GM23338 (cell line): ENCODE measurements around the gene FAM3D. TPM values are rescaled to one million over a fixed set of nuclear protein-coding genes. Genes with fewer than 3 reads are reported as not detected.

ENCODE experiments used
- ATAC-seq: fragments of 200-7000 bp; cut with Tn5 transposase; 3 replicates; pipeline ENCODE4 v1.9.1; 2020
- DNase-seq: peaks from one replicate; pipeline ENCODE4 v3.0.0-alpha.2; 2015; ENCODE audit warnings: low spot score
- H2AFZ ChIP-seq: fragments of 200-600 bp; sonication (generic); 2 replicates; pipeline ENCODE4 v1.8.0; 2016; ENCODE audit warnings: antibody characterized with exemption, mild to moderate bottlenecking, moderate library complexity
- H3F3A ChIP-seq: fragments of 200-600 bp; sonication (generic); replicated peaks from 2 replicates; pipeline ENCODE4 v1.8.0; 2017; ENCODE audit warnings: antibody characterized with exemption, mixed run types, low read depth
- H3K27ac ChIP-seq: fragments of 200-600 bp; sonication (generic); 2 replicates; pipeline ENCODE4 v1.6.1; 2016; ENCODE audit warnings: low read depth
- H3K27me3 ChIP-seq: fragments of 200-600 bp; sonication (generic); 2 replicates; pipeline ENCODE4 v1.8.0; 2016; ENCODE audit warnings: mild to moderate bottlenecking, mixed run types, moderate library complexity; ENCODE audit not compliant: insufficient read depth
- H3K36me3 ChIP-seq: fragments of 200-600 bp; sonication (generic); 2 replicates; pipeline ENCODE4 v1.8.0; 2016; ENCODE audit warnings: mild to moderate bottlenecking; ENCODE audit not compliant: insufficient read depth
- H3K4me1 ChIP-seq: fragments of 200-600 bp; sonication (generic); 2 replicates; pipeline ENCODE4 v1.8.0; 2016; ENCODE audit warnings: mild to moderate bottlenecking, moderate library complexity; ENCODE audit not compliant: insufficient read depth
- H3K4me2 ChIP-seq: fragments of 200-600 bp; sonication (generic); 2 replicates; pipeline ENCODE4 v1.7.1; 2017; ENCODE audit warnings: mixed run types
- H3K4me3 ChIP-seq: fragments of 200-600 bp; sonication (generic); 2 replicates; pipeline ENCODE4 v1.6.1; 2016; ENCODE audit warnings: mixed run types
- H3K79me2 ChIP-seq: fragments of 200-600 bp; sonication (generic); replicated peaks from 2 replicates; pipeline ENCODE4 v1.8.0; 2017; ENCODE audit warnings: mild to moderate bottlenecking; ENCODE audit not compliant: insufficient read depth
- H3K9me2 ChIP-seq: fragments of 200-600 bp; sonication (generic); 2 replicates; pipeline ENCODE4 v1.8.0; 2017; ENCODE audit not compliant: insufficient read depth
- H4K20me1 ChIP-seq: fragments of 200-600 bp; sonication (generic); replicated peaks from 2 replicates; pipeline ENCODE4 v1.8.0; 2017; ENCODE audit warnings: mild to moderate bottlenecking; ENCODE audit not compliant: insufficient read depth
- H3K27ac Mint-ChIP-seq: 2 replicates; pipeline ENCODE4 v1.8.0; 2020; ENCODE audit warnings: inconsistent platforms, mild to moderate bottlenecking, moderate library complexity, mixed read lengths
- H3K27me3 Mint-ChIP-seq: 3 replicates; pipeline ENCODE4 v1.8.0; 2022; ENCODE audit warnings: low read depth, mild to moderate bottlenecking, moderate library complexity, mixed read lengths, inconsistent platforms; ENCODE audit not compliant: insufficient read depth, poor library complexity
- H3K36me3 Mint-ChIP-seq: 3 replicates; pipeline ENCODE4 v1.8.0; 2021; ENCODE audit warnings: low read depth, mild to moderate bottlenecking, inconsistent platforms, moderate library complexity, mixed read lengths
- H3K4me1 Mint-ChIP-seq: 3 replicates; pipeline ENCODE4 v1.8.0; 2020; ENCODE audit warnings: mild to moderate bottlenecking, inconsistent platforms, mixed read lengths
- H3K4me3 Mint-ChIP-seq: 3 replicates; pipeline ENCODE4 v1.8.0; 2021; ENCODE audit warnings: moderate library complexity, mild to moderate bottlenecking, inconsistent platforms, mixed read lengths
- H3K9me3 Mint-ChIP-seq: 3 replicates; pipeline ENCODE4 v1.8.0; 2020; ENCODE audit warnings: moderate library complexity, mild to moderate bottlenecking, inconsistent platforms, mixed read lengths
- ZNF114 ChIP-seq: fragments of 250-450 bp; sonication (Bioruptor Pico); IDR thresholded peaks from 2 replicates; pipeline ENCODE4 v1.5.0; 2020; ENCODE audit warnings: mild to moderate bottlenecking, moderate library complexity
- ZNF462 ChIP-seq: fragments of 250-450 bp; sonication (Bioruptor Pico); IDR thresholded peaks from 2 replicates; pipeline ENCODE4 v1.5.0; 2020; ENCODE audit warnings: mild to moderate bottlenecking, moderate library complexity
- polyA plus RNA-seq: library from polyadenylated mRNA; unstranded; fragments of >200 nt; fragmentation: Nextera tagmentation; extraction: Ambion mirVana; gene quantifications from 2 replicates; pipeline ENCODE4 v1.2.1, GENCODE V29; 2016
- total RNA-seq: library from RNA; depleted of rRNA; stranded (reverse); fragments of >200 nt; shearing (Covaris generic); gene quantifications from 2 replicates; pipeline ENCODE4 v1.2.3, GENCODE V29; 2014
- TF ChIP-seq, protein P1 (sequence below): IDR thresholded peaks from one replicate; pipeline ENCODE4 v1.6.1; 2018; ENCODE audit warnings: antibody characterized with exemption; ENCODE audit not compliant: unreplicated experiment

Gene FAM3D
- total and polyA plus RNA-seq, 2 experiments from 2014 or later = 0.26 TPM; not detected in 1

DNA sequence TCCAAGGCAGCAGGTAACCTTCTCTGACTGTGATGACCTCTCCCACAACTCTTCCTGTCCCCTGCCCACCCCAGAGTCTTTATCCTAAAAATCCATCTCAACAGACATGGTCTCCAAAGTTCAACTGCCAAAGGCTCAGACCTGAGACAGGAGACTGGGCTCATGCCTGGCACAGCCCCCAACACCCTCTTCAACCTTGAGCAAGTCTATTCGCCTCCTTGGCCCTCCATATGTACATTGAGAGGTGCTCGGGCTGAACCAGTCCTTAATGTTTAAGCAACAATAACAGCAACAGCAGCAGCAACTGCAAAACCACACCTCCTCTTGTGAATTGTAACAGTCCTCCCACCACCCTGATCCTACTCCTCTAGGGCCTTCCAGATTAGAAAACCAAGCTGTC is 9.9 kb downstream of the FAM3D start:
- H2AFZ ChIP-seq = no peak overlapping the region
- Mint-ChIP-seq H3K9me3 (peaks cover 5% of the 10 kb centered on the region; the same call in 2 of the 3 replicates), H3K4me1 (no peaks in the 10 kb centered on the region), H3K4me3 (no peak overlapping the region), H3K27ac (no peak overlapping the region), H3K36me3 (no peaks in the 10 kb centered on the region), H3K27me3 (peaks cover 10% of the 10 kb centered on the region)
- no peaks in the 10 kb centered on the region; the same call in 1 of the 2 replicates for H3K36me3 ChIP-seq
- no peaks in the 10 kb centered on the region for H4K20me1 ChIP-seq
- H3K27me3 ChIP-seq = no peaks in the 10 kb centered on the region
- DNase-seq = no peak
- H3F3A ChIP-seq = no peaks in the 10 kb centered on the region
- H3K4me2 ChIP-seq = no peak overlapping the region
- ATAC-seq = no peak
- TF ChIP-seq, protein P1, sequence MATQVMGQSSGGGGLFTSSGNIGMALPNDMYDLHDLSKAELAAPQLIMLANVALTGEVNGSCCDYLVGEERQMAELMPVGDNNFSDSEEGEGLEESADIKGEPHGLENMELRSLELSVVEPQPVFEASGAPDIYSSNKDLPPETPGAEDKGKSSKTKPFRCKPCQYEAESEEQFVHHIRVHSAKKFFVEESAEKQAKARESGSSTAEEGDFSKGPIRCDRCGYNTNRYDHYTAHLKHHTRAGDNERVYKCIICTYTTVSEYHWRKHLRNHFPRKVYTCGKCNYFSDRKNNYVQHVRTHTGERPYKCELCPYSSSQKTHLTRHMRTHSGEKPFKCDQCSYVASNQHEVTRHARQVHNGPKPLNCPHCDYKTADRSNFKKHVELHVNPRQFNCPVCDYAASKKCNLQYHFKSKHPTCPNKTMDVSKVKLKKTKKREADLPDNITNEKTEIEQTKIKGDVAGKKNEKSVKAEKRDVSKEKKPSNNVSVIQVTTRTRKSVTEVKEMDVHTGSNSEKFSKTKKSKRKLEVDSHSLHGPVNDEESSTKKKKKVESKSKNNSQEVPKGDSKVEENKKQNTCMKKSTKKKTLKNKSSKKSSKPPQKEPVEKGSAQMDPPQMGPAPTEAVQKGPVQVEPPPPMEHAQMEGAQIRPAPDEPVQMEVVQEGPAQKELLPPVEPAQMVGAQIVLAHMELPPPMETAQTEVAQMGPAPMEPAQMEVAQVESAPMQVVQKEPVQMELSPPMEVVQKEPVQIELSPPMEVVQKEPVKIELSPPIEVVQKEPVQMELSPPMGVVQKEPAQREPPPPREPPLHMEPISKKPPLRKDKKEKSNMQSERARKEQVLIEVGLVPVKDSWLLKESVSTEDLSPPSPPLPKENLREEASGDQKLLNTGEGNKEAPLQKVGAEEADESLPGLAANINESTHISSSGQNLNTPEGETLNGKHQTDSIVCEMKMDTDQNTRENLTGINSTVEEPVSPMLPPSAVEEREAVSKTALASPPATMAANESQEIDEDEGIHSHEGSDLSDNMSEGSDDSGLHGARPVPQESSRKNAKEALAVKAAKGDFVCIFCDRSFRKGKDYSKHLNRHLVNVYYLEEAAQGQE = no peak
- TF ChIP-seq ZNF462 (CRISPR knock-in tag) (no peak), ZNF114 (no peak)
- no peak overlapping the region for H3K27ac ChIP-seq
- no peaks in the 10 kb centered on the region for H3K79me2 ChIP-seq
- H3K9me2 ChIP-seq = peaks cover 4% of the 10 kb centered on the region; the same call in 1 of the 2 replicates
- no peaks in the 10 kb centered on the region for H3K4me1 ChIP-seq
- no peak overlapping the region for H3K4me3 ChIP-seq
